ENCODE data around the gene PIK3CD.
A peak's percentile ranks its signal among the peaks of the same experiment; 100 is the strongest.
"Not testable (repeated sequence)": the region's sequence is repeated elsewhere in the genome, so short reads cannot be mapped to it uniquely, and the experiment has no call there.

PIK3CD gene

DNA sequence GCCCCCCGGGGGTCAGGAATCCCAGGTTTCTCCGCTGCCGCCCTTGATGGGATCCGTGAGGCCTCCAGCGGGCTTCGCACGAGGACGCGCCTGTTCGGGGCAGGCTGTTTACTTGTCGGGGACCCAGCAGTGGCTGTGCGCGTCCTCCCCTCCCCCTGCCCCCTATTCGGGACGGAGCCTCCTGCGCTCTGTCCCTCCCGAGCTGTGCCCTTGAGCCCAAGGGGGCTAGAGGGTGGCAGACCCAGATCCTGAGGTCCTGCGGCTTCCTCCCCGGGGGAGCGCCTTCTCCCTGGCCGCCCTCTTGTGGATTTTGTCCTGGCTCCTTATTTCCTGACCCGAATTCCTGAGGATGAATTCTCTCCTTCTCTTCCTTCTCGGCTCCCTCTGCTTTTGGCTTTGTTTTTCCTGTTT lies 38.4 kb downstream of the PIK3CD start:
- DNase-seq, result no peak

GRCh38 chr1:9690440-9691107 lies 39.0 kb downstream of the PIK3CD start:
- DNase-seq, result peak in 1 of 3 donors; percentile 25

- DNase-seq, result no peak
Observed at GRCh38 chr1:9691108-9691445, 39.5 kb downstream of the PIK3CD start.

- DNase-seq, result no peak
Observed at GRCh38 chr1:9691691-9692090, 40.2 kb downstream of the PIK3CD start.

DNA sequence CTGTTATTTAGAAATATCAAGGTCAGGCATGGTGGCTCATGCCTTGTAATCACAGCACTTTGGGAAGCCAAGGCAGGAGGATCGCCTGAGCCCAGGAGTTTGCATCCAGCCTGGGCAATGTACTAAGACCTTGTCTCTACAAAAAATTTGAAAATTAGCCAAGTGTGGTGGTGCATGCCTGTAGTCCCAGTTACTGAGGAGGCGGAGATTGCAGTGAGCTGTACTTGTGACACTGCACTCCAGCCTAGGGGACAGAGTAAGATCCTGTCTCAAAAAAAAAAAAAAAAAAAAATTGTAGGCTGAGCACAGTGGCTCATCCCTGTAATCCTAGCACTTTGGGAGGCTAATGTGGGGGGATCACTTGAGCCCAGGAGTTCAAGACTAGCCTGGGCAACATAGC lies 45.3 kb downstream of the PIK3CD start:
- DNase-seq, result peak in 2 of 3 donors; percentile 36 to 39

- no peak for DNase-seq
Observed at GRCh38 chr1:9699361-9699760, 47.8 kb downstream of the PIK3CD start.

DNA sequence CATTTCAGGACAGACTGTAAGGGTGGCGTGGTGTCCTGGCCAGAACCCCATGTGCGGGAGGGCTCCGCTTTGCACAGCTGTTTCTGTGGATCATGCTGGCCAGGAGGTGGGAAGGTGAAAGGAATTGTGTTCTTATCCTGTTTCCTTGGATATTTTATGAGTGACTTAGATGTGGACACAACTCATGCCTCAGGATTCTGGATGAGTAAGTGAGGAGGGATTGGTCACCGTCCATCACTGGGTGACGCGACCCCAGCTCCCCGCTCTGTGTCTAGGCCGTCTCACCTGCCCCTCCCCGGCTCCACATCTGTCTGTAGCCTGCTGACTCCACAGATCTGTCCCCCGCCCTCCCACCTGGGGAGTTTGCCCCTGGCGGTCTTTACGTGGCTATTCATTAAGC lies 48.8 kb downstream of the PIK3CD start:
- DNase-seq, result no peak

DNA sequence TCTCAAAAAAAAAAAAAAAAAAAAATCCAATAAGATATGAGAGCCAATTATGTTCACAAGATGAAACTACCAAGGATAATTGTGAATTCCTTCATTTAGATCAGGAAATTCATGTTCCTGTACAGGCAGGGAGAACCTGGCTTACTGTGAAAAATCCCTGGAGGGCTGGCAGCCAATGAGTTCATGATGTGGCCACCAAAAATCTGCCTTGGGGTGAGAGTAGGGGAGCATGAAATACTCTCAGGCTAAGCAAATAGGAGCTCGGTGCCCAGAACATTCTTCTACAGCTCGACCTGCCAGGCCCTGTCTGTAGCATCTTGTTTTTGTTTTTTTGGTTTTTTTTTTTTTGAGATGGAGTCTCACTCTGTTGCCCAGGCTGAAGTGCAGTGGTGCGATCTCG lies 50.1 kb downstream of the PIK3CD start:
- DNase-seq, result no peak

DNA sequence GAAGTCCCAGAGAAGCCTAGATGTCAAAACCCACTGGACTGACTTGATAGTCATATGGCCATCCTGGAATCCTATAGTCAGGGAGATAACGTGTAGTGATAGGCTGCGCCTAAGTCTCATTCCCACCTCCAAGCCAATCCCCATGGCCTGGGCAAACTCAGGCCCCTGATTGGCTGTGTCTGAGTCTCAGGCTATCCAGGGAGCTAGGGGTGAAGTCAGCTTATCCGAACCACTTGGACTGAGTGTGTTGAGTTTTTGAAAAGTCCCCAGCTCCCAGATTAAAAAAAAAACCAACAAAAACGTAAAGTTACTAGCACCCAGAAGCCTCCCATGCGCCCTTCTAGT lies 51.6 kb downstream of the PIK3CD start:
- no peak for DNase-seq

GRCh38 chr1:9703681-9704080 lies 52.1 kb downstream of the PIK3CD start:
- DNase-seq, result no peak

DNA sequence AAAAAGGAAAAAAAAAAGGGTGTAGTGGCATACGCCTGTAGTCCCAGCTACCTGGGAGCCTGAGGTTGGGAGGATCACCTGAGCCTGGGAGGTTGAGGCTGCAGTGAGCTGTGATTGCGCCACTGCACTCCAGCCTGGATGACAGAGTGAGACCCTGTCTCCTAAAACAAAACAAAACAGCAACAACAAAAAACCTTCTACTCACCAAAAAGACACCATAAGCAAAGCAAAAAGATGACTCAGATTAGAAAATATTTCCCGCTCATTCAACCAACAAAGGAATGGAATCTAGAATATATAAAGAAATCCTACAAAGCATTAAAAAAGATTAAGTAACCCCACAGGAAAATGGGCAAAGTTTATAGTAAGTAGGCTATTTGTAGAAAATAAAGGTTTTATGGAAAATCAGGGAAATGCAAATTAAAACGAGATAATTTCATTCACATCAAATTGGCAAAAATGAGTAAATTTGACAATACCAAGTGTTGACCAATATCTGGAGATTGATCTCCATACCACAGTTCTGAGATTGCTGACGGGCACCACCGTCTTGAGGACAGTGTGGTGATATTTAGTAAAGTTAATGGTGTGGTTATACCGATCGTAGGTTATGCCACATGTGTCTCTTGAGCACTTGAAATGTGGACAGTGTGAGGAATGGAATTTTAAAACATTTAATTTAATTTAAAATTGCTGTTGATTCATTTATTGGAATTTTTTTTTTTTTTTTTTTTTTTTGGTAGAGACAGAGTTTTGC lies 54.0 kb downstream of the PIK3CD start:
- DNase-seq, result no peak

DNA sequence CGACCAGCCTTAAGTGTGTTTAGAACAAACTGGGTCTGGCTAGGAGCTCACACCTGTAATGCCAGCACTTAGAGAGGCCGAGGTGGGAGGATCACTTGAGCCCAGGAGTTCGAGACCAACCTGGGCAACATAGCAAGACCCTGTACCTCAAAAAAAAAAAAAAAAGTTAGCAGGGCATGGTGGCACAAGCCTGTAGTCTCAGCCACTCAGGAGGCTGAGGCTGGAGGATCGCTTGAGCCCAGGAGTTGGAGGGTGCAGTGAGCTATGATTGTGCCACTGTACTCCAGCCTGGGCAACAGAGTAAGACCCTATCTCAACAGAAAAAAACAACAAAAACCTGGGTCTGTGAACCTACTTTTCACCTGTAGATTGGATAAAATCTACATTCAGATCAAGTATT lies 54.6 kb downstream of the PIK3CD start:
- DNase-seq, result no peak

DNA sequence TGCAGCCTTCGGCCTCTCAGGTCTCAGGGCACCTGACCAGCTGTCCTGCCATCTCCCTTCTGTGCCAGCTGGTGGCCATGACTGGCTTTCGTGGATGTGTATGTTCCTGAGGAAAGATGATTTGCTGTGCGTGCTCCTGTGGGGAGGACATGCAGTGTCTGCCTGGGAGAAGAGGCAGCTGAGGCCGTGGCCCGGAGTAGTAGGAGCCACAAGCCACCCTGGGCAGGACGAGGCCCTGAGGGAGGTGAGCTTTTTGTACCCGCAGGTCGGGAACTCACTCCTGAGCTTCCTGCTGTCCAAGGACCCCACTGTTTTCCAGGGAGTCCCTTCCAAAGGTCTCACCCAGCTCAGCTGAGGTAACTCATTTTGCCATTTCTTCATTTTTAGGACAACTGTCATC lies 58.5 kb downstream of the PIK3CD start:
- no peak for DNase-seq

DNA sequence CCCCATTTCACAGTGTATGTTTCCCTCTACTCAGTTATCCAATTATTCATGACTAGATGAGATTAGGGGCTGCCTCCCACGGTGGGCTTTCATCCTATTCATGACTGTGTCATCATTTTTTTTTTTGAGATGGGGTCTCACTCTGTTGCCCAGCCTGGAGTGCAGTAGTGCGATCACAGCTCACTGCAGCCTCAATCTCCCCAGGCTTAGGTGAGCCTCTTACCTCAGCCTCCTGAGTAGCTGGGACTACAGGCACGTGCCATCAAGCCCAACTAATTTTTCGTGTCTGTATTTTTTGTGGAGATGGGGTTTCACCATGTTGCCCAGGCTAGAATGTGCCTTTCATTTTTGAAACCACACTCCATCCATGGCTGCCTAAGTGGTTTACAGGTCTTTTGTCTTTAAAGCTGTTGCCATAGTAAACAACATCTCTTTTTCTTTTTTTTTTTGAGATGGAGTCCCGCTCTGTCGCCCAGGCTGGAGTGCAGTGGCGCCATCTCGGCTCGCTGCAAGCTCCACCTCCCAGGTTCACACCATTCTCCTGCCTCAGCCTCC lies 60.0 kb downstream of the PIK3CD start:
- no peak for DNase-seq

GRCh38 chr1:9712767-9713166 lies 61.2 kb downstream of the PIK3CD start:
- not testable (repeated sequence) for DNase-seq

DNA sequence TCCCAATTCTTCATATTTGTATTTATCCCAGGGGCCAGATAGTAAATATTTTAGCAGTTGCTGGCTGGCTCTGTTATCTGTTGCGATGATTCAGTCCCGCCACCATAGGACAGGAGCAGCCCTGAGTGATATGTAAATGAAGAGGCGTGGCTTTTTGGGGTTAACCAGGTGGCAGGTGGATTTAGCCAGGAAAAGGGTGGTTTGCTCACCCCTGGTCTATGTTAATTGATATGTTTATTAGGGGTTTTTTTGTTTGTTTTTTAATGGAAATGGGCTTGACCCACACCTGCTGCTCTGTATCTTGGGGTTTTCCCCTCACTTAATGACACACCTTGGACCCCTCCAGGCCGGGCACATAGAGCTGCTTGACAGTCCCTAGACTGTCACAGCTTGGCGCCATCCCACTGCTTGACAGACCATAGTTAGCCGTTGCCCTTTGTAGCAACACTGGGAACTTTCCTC lies 62.8 kb downstream of the PIK3CD start:
- DNase-seq, result no peak

DNA sequence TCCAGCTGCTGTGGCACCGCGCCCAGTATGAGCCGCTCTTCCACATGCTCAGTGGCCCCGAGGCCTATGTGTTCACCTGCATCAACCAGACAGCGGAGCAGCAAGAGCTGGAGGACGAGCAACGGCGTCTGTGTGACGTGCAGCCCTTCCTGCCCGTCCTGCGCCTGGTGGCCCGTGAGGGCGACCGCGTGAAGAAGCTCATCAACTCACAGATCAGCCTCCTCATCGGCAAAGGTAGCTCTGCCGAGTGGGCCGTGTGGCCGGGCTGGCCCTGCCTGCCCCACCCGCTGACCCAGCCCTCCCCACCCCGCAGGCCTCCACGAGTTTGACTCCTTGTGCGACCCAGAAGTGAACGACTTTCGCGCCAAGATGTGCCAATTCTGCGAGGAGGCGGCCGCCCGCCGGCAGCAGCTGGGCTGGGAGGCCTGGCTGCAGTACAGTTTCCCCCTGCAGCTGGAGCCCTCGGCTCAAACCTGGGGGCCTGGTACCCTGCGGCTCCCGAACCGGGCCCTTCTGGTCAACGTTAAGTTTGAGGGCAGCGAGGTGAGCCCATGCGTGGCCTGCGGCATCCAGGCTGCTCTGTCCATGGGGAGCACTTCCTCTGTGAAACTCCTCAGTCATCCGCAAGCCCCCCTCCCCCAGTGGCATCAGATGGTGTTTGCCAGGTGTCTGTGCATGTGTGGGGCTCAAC lies 64.2 kb downstream of the PIK3CD start:
- no peak for DNase-seq

- DNase-seq, result no peak
Observed at GRCh38 chr1:9716404-9717192, 65.1 kb downstream of the PIK3CD start.

DNA sequence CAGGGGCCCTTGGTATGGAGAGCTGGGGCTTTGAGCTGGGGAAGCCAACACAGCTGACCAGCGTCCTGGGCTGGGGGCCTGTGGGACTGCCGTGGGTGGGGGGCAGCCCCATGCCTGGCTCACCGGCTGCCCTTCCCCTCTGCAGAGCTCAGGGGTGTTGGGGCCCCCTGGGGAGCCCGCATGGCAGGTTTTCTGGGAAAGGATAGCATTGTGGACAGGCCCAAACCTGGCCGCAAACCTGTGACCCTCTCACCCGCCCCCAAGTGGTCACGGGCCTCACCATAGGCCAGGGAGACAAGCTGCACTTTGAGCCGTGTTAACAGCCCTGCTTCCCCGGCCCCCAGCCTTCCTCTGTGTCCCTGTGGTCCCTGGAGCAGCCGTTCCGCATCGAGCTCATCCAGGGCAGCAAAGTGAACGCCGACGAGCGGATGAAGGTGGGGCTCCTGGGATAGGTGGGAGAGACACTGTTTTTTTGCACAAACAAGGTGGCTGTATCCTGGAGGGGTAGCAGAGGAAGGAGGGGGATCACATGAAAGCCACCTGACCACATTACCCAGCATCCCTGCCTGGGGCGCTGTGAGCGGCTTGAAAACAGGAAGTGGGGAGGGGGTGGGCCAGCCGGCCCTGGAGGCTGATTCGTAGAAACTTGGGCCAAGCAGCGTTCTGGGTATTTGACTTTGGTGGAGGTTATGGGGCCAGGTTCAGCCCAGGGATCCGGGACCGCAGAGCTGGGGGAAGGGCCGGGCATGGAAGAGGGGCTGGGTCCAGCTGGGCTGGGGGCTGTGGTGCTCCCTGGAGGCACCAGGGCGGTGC lies 65.9 kb downstream of the PIK3CD start:
- peak; percentile 39 to 75 (median 52) for DNase-seq

DNA sequence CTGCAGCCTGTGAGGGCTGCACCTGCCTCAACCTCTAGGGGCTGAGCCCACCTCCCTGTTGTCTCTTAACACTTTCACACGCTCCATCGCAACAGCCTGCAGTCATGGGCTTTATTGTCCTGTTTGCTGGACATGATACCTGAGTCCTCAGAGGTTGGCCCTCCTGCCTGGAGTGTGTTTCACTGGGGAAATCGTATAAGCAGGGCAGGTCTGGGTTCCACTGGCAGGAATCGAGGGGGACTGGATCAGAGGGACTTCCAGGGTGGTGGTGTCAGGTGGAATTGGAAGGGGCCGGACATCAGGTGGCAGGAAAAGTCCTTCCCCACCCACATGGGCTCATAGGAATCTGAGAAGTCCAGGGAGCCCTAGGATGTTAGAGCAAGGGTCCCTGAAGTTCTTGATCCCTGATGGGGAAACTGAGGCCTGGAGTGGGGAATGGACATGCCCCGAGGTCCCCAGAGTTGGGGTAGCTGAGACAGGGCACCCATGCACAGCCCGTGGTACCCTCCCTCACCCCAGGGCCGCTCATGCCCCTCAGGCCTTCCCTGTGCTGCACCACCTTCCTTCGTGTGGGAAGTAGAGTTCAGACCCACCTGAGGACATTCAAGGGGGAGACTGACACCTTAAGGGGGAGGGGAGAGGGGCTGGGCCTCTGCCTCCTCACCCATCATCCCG lies 66.6 kb downstream of the PIK3CD start:
- no peak for DNase-seq

DNA sequence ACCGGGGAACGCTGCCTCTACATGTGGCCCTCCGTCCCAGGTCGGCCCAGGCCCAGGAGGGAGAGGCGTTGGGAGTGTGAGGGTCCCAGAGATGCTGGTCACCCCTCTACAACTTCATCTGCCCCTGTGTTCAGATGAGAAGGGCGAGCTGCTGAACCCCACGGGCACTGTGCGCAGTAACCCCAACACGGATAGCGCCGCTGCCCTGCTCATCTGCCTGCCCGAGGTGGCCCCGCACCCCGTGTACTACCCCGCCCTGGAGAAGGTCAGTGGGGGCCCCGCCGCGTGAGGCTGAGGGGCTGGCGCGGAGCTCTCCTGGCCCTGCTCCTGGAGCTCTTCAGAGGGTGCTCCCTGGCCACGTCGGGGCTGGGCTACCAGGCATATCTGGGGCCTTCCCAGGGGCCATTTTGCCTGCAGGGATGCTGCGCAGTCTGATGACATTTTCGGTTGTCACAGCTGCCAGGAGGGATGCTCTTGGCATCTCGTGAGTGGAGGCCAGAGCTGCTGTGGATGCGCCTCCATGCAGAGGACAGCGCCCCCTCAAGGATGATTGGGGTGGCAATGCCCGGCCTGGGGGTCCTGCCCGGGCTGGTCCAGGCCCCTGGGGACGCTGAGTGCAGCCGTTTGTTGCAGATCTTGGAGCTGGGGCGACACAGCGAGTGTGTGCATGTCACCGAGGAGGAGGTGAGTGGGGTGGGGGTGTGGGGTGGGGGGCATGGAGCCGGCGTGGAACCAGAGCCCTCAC lies 68.6 kb downstream of the PIK3CD start:
- no peak for DNase-seq

Measured in suppressor macrophage treated with lipopolysaccharide for 1 hour (primary cell).